BE2C (cell line): ENCODE data around the gene LRMDA.

Source experiments
- DNase-seq: peaks from one replicate; pipeline ENCODE4 v3.0.0-alpha.2; 2020
- H3K27me3 ChIP-seq: fragments of 250-450 bp; sonication (Bioruptor Pico); 2 replicates; pipeline ENCODE4 v1.5.1; 2020; ENCODE audit warnings: mild to moderate bottlenecking
- H3K36me3 ChIP-seq: fragments of 250-450 bp; sonication (Bioruptor Pico); 2 replicates; pipeline ENCODE4 v1.5.1; 2020; ENCODE audit warnings: mild to moderate bottlenecking
- H3K4me1 ChIP-seq: fragments of 250-450 bp; sonication (Bioruptor Pico); 2 replicates; pipeline ENCODE4 v1.5.1; 2020
- H3K4me3 ChIP-seq: 2 replicates; pipeline ENCODE4 v1.5.1; 2011; ENCODE audit warnings: low read depth, low read length
- H3K9me3 ChIP-seq: fragments of 250-450 bp; sonication (Bioruptor Pico); 2 replicates; pipeline ENCODE4 v1.5.1; 2020
- CTCF ChIP-seq: IDR thresholded peaks from 2 replicates; pipeline ENCODE4 v1.5.1; 2012; ENCODE audit warnings: mild to moderate bottlenecking, low read depth, low read length

LRMDA gene

DNA sequence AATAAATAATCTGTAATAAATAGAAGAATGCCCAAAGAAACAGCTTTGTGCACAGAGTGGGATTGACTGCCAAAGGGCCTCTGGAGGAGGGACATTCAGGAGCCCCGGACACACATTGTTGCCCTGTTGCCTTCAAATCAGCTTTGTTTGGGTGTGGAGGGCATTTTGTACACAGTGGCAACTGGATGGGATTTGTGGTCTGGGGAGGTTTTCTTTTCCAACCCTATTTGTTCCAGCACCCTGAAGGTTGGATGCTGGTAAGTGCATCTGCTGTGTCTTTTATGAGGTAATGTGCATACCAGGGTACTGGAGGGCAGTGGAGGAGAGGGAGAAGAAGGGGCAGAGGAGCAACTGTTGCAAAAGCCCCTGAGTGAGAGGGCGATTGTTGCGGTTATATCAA lies 6.3 kb downstream of the LRMDA start:
- Histone ChIP-seq H3K36me3 (no peaks in the 10 kb centered on the region), H3K4me1 (no peaks in the 10 kb centered on the region), H3K27me3 (no peaks in the 10 kb centered on the region), H3K9me3 (no peaks in the 10 kb centered on the region), H3K4me3 (no peak overlapping the region)
- no peak for DNase-seq
- no peak for TF ChIP-seq CTCF

- DNase-seq = no peak
- H3K4me3 ChIP-seq = no peak overlapping the region
- H3K4me1 ChIP-seq = no peaks in the 10 kb centered on the region
- H3K9me3 ChIP-seq = no peaks in the 10 kb centered on the region
- no peak for TF ChIP-seq CTCF
- no peaks in the 10 kb centered on the region for H3K27me3 ChIP-seq
- no peaks in the 10 kb centered on the region for H3K36me3 ChIP-seq
Measured at GRCh38 chr10:75438275-75438674, 6.9 kb downstream of the LRMDA start.

- H3K4me3 ChIP-seq = no peak overlapping the region
- no peak for TF ChIP-seq CTCF
- no peaks in the 10 kb centered on the region for H3K27me3 ChIP-seq
- H3K36me3 ChIP-seq = no peaks in the 10 kb centered on the region
- DNase-seq = no peak
- peaks cover 2% of the 10 kb centered on the region; the same call in 1 of the 2 replicates for H3K9me3 ChIP-seq
- H3K4me1 ChIP-seq = no peaks in the 10 kb centered on the region
Measured at GRCh38 chr10:75439811-75440210, 8.4 kb downstream of the LRMDA start.

- Histone ChIP-seq H3K27me3 (no peaks in the 10 kb centered on the region), H3K36me3 (no peaks in the 10 kb centered on the region), H3K9me3 (peaks cover 2% of the 10 kb centered on the region; the same call in 1 of the 2 replicates), H3K4me3 (no peak overlapping the region), H3K4me1 (no peaks in the 10 kb centered on the region)
- no peak for TF ChIP-seq CTCF
- no peak for DNase-seq
Measured at GRCh38 chr10:75440271-75440793, 8.9 kb downstream of the LRMDA start.

DNA sequence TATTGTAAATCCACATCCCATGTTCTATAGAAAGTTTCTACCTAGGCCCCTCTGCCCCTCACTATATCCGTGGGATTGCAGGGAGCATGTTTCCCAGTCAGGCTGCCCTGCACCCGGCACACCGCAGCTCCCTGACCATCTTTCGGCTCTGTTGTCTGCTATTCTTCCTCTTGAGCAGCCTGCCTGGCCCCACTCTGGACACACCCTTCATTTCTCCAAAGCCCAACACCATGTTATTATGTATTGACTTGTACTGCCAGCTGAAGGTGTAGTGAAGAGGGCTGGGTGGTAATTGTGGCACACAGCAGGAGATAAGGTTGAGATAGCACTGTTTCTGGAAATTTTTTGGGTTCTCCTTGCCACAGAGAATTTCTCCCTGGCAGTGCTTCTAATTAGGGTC lies 9.8 kb downstream of the LRMDA start:
- Histone ChIP-seq H3K9me3 (peaks cover 2% of the 10 kb centered on the region; the same call in 1 of the 2 replicates), H3K36me3 (no peaks in the 10 kb centered on the region), H3K27me3 (no peaks in the 10 kb centered on the region), H3K4me3 (no peak overlapping the region), H3K4me1 (no peaks in the 10 kb centered on the region)
- DNase-seq = no peak
- no peak for TF ChIP-seq CTCF

GRCh38 chr10:75441682-75442081 lies 10.3 kb downstream of the LRMDA start:
- no peak for TF ChIP-seq CTCF
- H3K27me3 ChIP-seq = no peaks in the 10 kb centered on the region
- H3K36me3 ChIP-seq = no peaks in the 10 kb centered on the region
- H3K4me3 ChIP-seq = no peak overlapping the region
- no peaks in the 10 kb centered on the region for H3K4me1 ChIP-seq
- H3K9me3 ChIP-seq = peaks cover 2% of the 10 kb centered on the region; the same call in 1 of the 2 replicates
- no peak for DNase-seq
